ENCODE data around the gene AOC2. TPM values are rescaled to one million over a fixed set of nuclear protein-coding genes. Genes with fewer than 3 reads are reported as not detected.
"Not testable (repeated sequence)": the region's sequence is repeated elsewhere in the genome, so short reads cannot be mapped to it uniquely, and the experiment has no call there.

Gene AOC2
- total and polyA plus RNA-seq, 2 donors: 0.28 to 1.1 TPM

GRCh38 chr17:42873932-42874695, 29.7 kb downstream of the AOC2 start:
- WGBS: 96% methylated on average over 9 of the region's 12 CpGs
- DNase-seq (ENCODE audit: low read depth in 6 of 9, low spot score in 9 of 9); H3K27ac ChIP-seq (ENCODE audit: low read depth in 1 of 2, low read length in 1 of 2): not testable (repeated sequence)

GRCh38 chr17:42877037-42877436, 32.7 kb downstream of the AOC2 start:
- H3K27me3 ChIP-seq (ENCODE audit: control insufficient read depth in 2 of 2, insufficient read depth in 1 of 2, low read length in 1 of 2): peaks cover 0 to 4% of the 10 kb centered on the region in 2 donors
- H3K27ac ChIP-seq (ENCODE audit: low read depth in 1 of 2, low read length in 1 of 2): no peak overlapping the region
- H3K4me1 ChIP-seq (ENCODE audit: control insufficient read depth in 2 of 2, insufficient read depth in 2 of 2, low read length in 2 of 2): no peaks in the 10 kb centered on the region
- no peaks in the 10 kb centered on the region for H3K9me3 ChIP-seq (ENCODE audit: control insufficient read depth in 2 of 2, insufficient read depth in 1 of 2, low read length in 1 of 2)
- DNase-seq (ENCODE audit: low read depth in 6 of 9, low spot score in 9 of 9): no peak
- H3K4me3 ChIP-seq (ENCODE audit: low read length in 2 of 2): no peak overlapping the region
- no peaks in the 10 kb centered on the region for H3K36me3 ChIP-seq (ENCODE audit: control insufficient read depth in 2 of 2, insufficient read depth in 2 of 2, low read length in 1 of 2)
- 98% methylated on average over 10 of the region's 10 CpGs for WGBS

More at GRCh38 chr17:42873932-42874695, 29.7 kb downstream of the AOC2 start:
- H3K36me3 ChIP-seq (ENCODE audit: control insufficient read depth in 2 of 2, insufficient read depth in 2 of 2, low read length in 1 of 2); H3K4me3 ChIP-seq (ENCODE audit: low read length in 2 of 2); H3K27me3 ChIP-seq (ENCODE audit: control insufficient read depth in 2 of 2, insufficient read depth in 1 of 2, low read length in 1 of 2); H3K4me1 ChIP-seq (ENCODE audit: control insufficient read depth in 2 of 2, insufficient read depth in 2 of 2, low read length in 2 of 2): not testable (repeated sequence)
- peaks cover 0 to 12% of the 10 kb centered on the region in 2 donors for H3K9me3 ChIP-seq (ENCODE audit: control insufficient read depth in 2 of 2, insufficient read depth in 1 of 2, low read length in 1 of 2)

GRCh38 chr17:42878123-42878880, 33.9 kb downstream of the AOC2 start:
- Histone ChIP-seq H3K4me1 (ENCODE audit: control insufficient read depth in 2 of 2, insufficient read depth in 2 of 2, low read length in 2 of 2) (no peaks in the 10 kb centered on the region), H3K36me3 (ENCODE audit: control insufficient read depth in 2 of 2, insufficient read depth in 2 of 2, low read length in 1 of 2) (no peaks in the 10 kb centered on the region), H3K4me3 (ENCODE audit: low read length in 2 of 2) (no peak overlapping the region), H3K9me3 (ENCODE audit: control insufficient read depth in 2 of 2, insufficient read depth in 1 of 2, low read length in 1 of 2) (no peaks in the 10 kb centered on the region), H3K27ac (ENCODE audit: low read depth in 1 of 2, low read length in 1 of 2) (no peak overlapping the region), H3K27me3 (ENCODE audit: control insufficient read depth in 2 of 2, insufficient read depth in 1 of 2, low read length in 1 of 2) (peaks cover 0 to 4% of the 10 kb centered on the region in 2 donors)
- 81% methylated on average over 13 of the region's 13 CpGs for WGBS
- DNase-seq (ENCODE audit: low read depth in 6 of 9, low spot score in 9 of 9): no peak

- no peaks in the 10 kb centered on the region for H3K4me1 ChIP-seq (ENCODE audit: control insufficient read depth in 2 of 2, insufficient read depth in 2 of 2, low read length in 2 of 2)
- H3K36me3 ChIP-seq (ENCODE audit: control insufficient read depth in 2 of 2, insufficient read depth in 2 of 2, low read length in 1 of 2): no peaks in the 10 kb centered on the region
- H3K27me3 ChIP-seq (ENCODE audit: control insufficient read depth in 2 of 2, insufficient read depth in 1 of 2, low read length in 1 of 2): peaks cover 0 to 4% of the 10 kb centered on the region in 2 donors
- DNase-seq (ENCODE audit: low read depth in 6 of 9, low spot score in 9 of 9): no peak
- no peak overlapping the region for H3K27ac ChIP-seq (ENCODE audit: low read depth in 1 of 2, low read length in 1 of 2)
- no peaks in the 10 kb centered on the region for H3K9me3 ChIP-seq (ENCODE audit: control insufficient read depth in 2 of 2, insufficient read depth in 1 of 2, low read length in 1 of 2)
- H3K4me3 ChIP-seq (ENCODE audit: low read length in 2 of 2): no peak overlapping the region
- WGBS: 91% methylated on average over 8 of the region's 8 CpGs
Measured at GRCh38 chr17:42878924-42879595, 34.7 kb downstream of the AOC2 start.

- WGBS: 92% methylated on average over 6 of the region's 6 CpGs
Measured at GRCh38 chr17:42879596-42879985, 35.2 kb downstream of the AOC2 start.

GRCh38 chr17:42880776-42881310, 36.5 kb downstream of the AOC2 start:
- no peak overlapping the region for H3K27ac ChIP-seq (ENCODE audit: low read depth in 1 of 2, low read length in 1 of 2)

More at GRCh38 chr17:42879596-42879985, 35.2 kb downstream of the AOC2 start:
- no peaks in the 10 kb centered on the region for H3K9me3 ChIP-seq (ENCODE audit: control insufficient read depth in 2 of 2, insufficient read depth in 1 of 2, low read length in 1 of 2)
- H3K27me3 ChIP-seq (ENCODE audit: control insufficient read depth in 2 of 2, insufficient read depth in 1 of 2, low read length in 1 of 2): peaks cover 0 to 4% of the 10 kb centered on the region in 2 donors
- no peak overlapping the region for H3K27ac ChIP-seq (ENCODE audit: low read depth in 1 of 2, low read length in 1 of 2)
- no peaks in the 10 kb centered on the region for H3K4me1 ChIP-seq (ENCODE audit: control insufficient read depth in 2 of 2, insufficient read depth in 2 of 2, low read length in 2 of 2)
- no peak for DNase-seq (ENCODE audit: low read depth in 6 of 9, low spot score in 9 of 9)
- no peak overlapping the region for H3K4me3 ChIP-seq (ENCODE audit: low read length in 2 of 2)
- no peaks in the 10 kb centered on the region for H3K36me3 ChIP-seq (ENCODE audit: control insufficient read depth in 2 of 2, insufficient read depth in 2 of 2, low read length in 1 of 2)

GRCh38 chr17:42881706-42882105, 37.3 kb downstream of the AOC2 start:
- not testable (repeated sequence) for DNase-seq (ENCODE audit: low read depth in 6 of 9, low spot score in 9 of 9); H3K36me3 ChIP-seq (ENCODE audit: control insufficient read depth in 2 of 2, insufficient read depth in 2 of 2, low read length in 1 of 2); H3K4me1 ChIP-seq (ENCODE audit: control insufficient read depth in 2 of 2, insufficient read depth in 2 of 2, low read length in 2 of 2); H3K27me3 ChIP-seq (ENCODE audit: control insufficient read depth in 2 of 2, insufficient read depth in 1 of 2, low read length in 1 of 2); H3K4me3 ChIP-seq (ENCODE audit: low read length in 2 of 2); H3K27ac ChIP-seq (ENCODE audit: low read depth in 1 of 2, low read length in 1 of 2); H3K9me3 ChIP-seq (ENCODE audit: control insufficient read depth in 2 of 2, insufficient read depth in 1 of 2, low read length in 1 of 2)
- WGBS: 96% methylated on average over 6 of the region's 6 CpGs

More at GRCh38 chr17:42880776-42881310, 36.5 kb downstream of the AOC2 start:
- Histone ChIP-seq H3K36me3 (ENCODE audit: control insufficient read depth in 2 of 2, insufficient read depth in 2 of 2, low read length in 1 of 2) (no peaks in the 10 kb centered on the region), H3K4me3 (ENCODE audit: low read length in 2 of 2) (no peak overlapping the region), H3K4me1 (ENCODE audit: control insufficient read depth in 2 of 2, insufficient read depth in 2 of 2, low read length in 2 of 2) (no peaks in the 10 kb centered on the region), H3K27me3 (ENCODE audit: control insufficient read depth in 2 of 2, insufficient read depth in 1 of 2, low read length in 1 of 2) (peaks cover 0 to 4% of the 10 kb centered on the region in 2 donors), H3K9me3 (ENCODE audit: control insufficient read depth in 2 of 2, insufficient read depth in 1 of 2, low read length in 1 of 2) (no peaks in the 10 kb centered on the region)
- WGBS: 92% methylated on average over 5 of the region's 5 CpGs
- DNase-seq (ENCODE audit: low read depth in 6 of 9, low spot score in 9 of 9): no peak

- H3K9me3 ChIP-seq (ENCODE audit: control insufficient read depth in 2 of 2, insufficient read depth in 1 of 2, low read length in 1 of 2): no peaks in the 10 kb centered on the region
- H3K27ac ChIP-seq (ENCODE audit: low read depth in 1 of 2, low read length in 1 of 2): no peak overlapping the region
- peaks cover 0 to 4% of the 10 kb centered on the region in 2 donors for H3K27me3 ChIP-seq (ENCODE audit: control insufficient read depth in 2 of 2, insufficient read depth in 1 of 2, low read length in 1 of 2)
- H3K36me3 ChIP-seq (ENCODE audit: control insufficient read depth in 2 of 2, insufficient read depth in 2 of 2, low read length in 1 of 2): no peaks in the 10 kb centered on the region
- H3K4me3 ChIP-seq (ENCODE audit: low read length in 2 of 2): no peak overlapping the region
- DNase-seq (ENCODE audit: low read depth in 6 of 9, low spot score in 9 of 9): no peak
- 97% methylated on average over 8 of the region's 8 CpGs for WGBS
- no peaks in the 10 kb centered on the region for H3K4me1 ChIP-seq (ENCODE audit: control insufficient read depth in 2 of 2, insufficient read depth in 2 of 2, low read length in 2 of 2)
Measured at GRCh38 chr17:42882166-42882565, 37.8 kb downstream of the AOC2 start.

All from thymus (tissue), 11 donors.